BE2C (cell line): Measurements from ENCODE around the gene MBD5.

Source experiments
- DNase-seq: peaks from one replicate; pipeline ENCODE4 v3.0.0-alpha.2; 2020
- H3K27me3 ChIP-seq: fragments of 250-450 bp; sonication (Bioruptor Pico); 2 replicates; pipeline ENCODE4 v1.5.1; 2020; ENCODE audit warnings: mild to moderate bottlenecking
- H3K36me3 ChIP-seq: fragments of 250-450 bp; sonication (Bioruptor Pico); 2 replicates; pipeline ENCODE4 v1.5.1; 2020; ENCODE audit warnings: mild to moderate bottlenecking
- H3K4me1 ChIP-seq: fragments of 250-450 bp; sonication (Bioruptor Pico); 2 replicates; pipeline ENCODE4 v1.5.1; 2020
- H3K4me3 ChIP-seq: 2 replicates; pipeline ENCODE4 v1.5.1; 2011; ENCODE audit warnings: low read depth, low read length
- H3K9me3 ChIP-seq: fragments of 250-450 bp; sonication (Bioruptor Pico); 2 replicates; pipeline ENCODE4 v1.5.1; 2020
- CTCF ChIP-seq: IDR thresholded peaks from 2 replicates; pipeline ENCODE4 v1.5.1; 2012; ENCODE audit warnings: mild to moderate bottlenecking, low read depth, low read length

MBD5 gene

GRCh38 chr2:148028781-148029180 lies 7.9 kb downstream of the MBD5 start:
- TF ChIP-seq CTCF = no peak

GRCh38 chr2:148031152-148031551 lies 10.3 kb downstream of the MBD5 start:
- Histone ChIP-seq H3K9me3 (no peaks in the 10 kb centered on the region), H3K4me3 (no peak overlapping the region), H3K27me3 (no peaks in the 10 kb centered on the region), H3K4me1 (no peaks in the 10 kb centered on the region), H3K36me3 (no peaks in the 10 kb centered on the region)
- no peak for TF ChIP-seq CTCF
- DNase-seq = no peak

More at GRCh38 chr2:148028781-148029180, 7.9 kb downstream of the MBD5 start:
- no peaks in the 10 kb centered on the region for H3K4me1 ChIP-seq
- no peaks in the 10 kb centered on the region for H3K9me3 ChIP-seq
- no peaks in the 10 kb centered on the region for H3K36me3 ChIP-seq
- H3K4me3 ChIP-seq = no peak overlapping the region
- DNase-seq = no peak
- H3K27me3 ChIP-seq = no peaks in the 10 kb centered on the region

GRCh38 chr2:148032215-148032614 lies 11.3 kb downstream of the MBD5 start:
- Histone ChIP-seq H3K27me3 (no peaks in the 10 kb centered on the region), H3K4me1 (no peaks in the 10 kb centered on the region), H3K36me3 (no peaks in the 10 kb centered on the region), H3K4me3 (no peak overlapping the region), H3K9me3 (no peaks in the 10 kb centered on the region)
- TF ChIP-seq CTCF = no peak
- DNase-seq = no peak

GRCh38 chr2:148039783-148040182 lies 18.9 kb downstream of the MBD5 start:
- no peak for TF ChIP-seq CTCF
- no peak overlapping the region for H3K4me3 ChIP-seq
- no peaks in the 10 kb centered on the region for H3K9me3 ChIP-seq
- DNase-seq = no peak
- H3K36me3 ChIP-seq = no peaks in the 10 kb centered on the region
- no peaks in the 10 kb centered on the region for H3K4me1 ChIP-seq
- H3K27me3 ChIP-seq = no peaks in the 10 kb centered on the region

GRCh38 chr2:148042219-148042618 lies 21.3 kb downstream of the MBD5 start:
- no peak for TF ChIP-seq CTCF
- no peak overlapping the region for H3K4me3 ChIP-seq
- H3K4me1 ChIP-seq = no peaks in the 10 kb centered on the region
- no peaks in the 10 kb centered on the region for H3K36me3 ChIP-seq
- DNase-seq = no peak
- H3K9me3 ChIP-seq = no peaks in the 10 kb centered on the region
- no peaks in the 10 kb centered on the region for H3K27me3 ChIP-seq

GRCh38 chr2:148044322-148044721 lies 23.4 kb downstream of the MBD5 start:
- H3K4me3 ChIP-seq = no peak overlapping the region
- no peaks in the 10 kb centered on the region for H3K36me3 ChIP-seq
- H3K9me3 ChIP-seq = no peaks in the 10 kb centered on the region
- no peaks in the 10 kb centered on the region for H3K4me1 ChIP-seq
- TF ChIP-seq CTCF = no peak
- no peaks in the 10 kb centered on the region for H3K27me3 ChIP-seq
- no peak for DNase-seq
